Subcutaneous abdominal adipose tissue (tissue), 5 donors: ENCODE results near the gene RDX.
"Not testable (repeated sequence)": the region's sequence is repeated elsewhere in the genome, so short reads cannot be mapped to it uniquely, and the experiment has no call there.

Experiments used
- H3K27ac ChIP-seq: one replicate; pipeline ENCODE4 v1.7.0; 2013; ENCODE audit warnings: low read depth, mild to moderate bottlenecking, inconsistent platforms, low read length, moderate library complexity
- H3K27me3 ChIP-seq, 5 donors: one replicate each; pipeline ENCODE4 v1.7.0; 2013; ENCODE audit warnings: low read length in 5 of 5, inconsistent platforms in 1 of 5; ENCODE audit not compliant: control insufficient read depth in 5 of 5, insufficient read depth in 4 of 5
- H3K36me3 ChIP-seq, 5 donors: one replicate each; pipeline ENCODE4 v1.7.0; 2013; ENCODE audit warnings: low read length in 5 of 5; ENCODE audit not compliant: control insufficient read depth in 5 of 5, insufficient read depth in 5 of 5
- H3K4me1 ChIP-seq, 5 donors: one replicate each; pipeline ENCODE4 v1.7.0; 2013; ENCODE audit warnings: low read length in 5 of 5, mild to moderate bottlenecking in 3 of 5, moderate library complexity in 1 of 5; ENCODE audit not compliant: control insufficient read depth in 5 of 5, insufficient read depth in 5 of 5
- H3K4me3 ChIP-seq, 5 donors: one replicate each; pipeline ENCODE4 v1.7.0; 2013; ENCODE audit warnings: low read length in 5 of 5, low read depth in 1 of 5
- H3K9ac ChIP-seq, 5 donors: one replicate each; pipeline ENCODE4 v1.7.0; 2013; ENCODE audit warnings: low read length in 5 of 5, mild to moderate bottlenecking in 4 of 5, moderate library complexity in 3 of 5
- H3K9me3 ChIP-seq, 5 donors: one replicate each; pipeline ENCODE4 v1.7.0; 2013; ENCODE audit warnings: low read length in 5 of 5; ENCODE audit not compliant: control insufficient read depth in 5 of 5
- donor health status: healthy.
- donor health status: healthy.
- donor health status: healthy.
- donor health status: healthy.
- donor health status: healthy.

RDX gene

DNA sequence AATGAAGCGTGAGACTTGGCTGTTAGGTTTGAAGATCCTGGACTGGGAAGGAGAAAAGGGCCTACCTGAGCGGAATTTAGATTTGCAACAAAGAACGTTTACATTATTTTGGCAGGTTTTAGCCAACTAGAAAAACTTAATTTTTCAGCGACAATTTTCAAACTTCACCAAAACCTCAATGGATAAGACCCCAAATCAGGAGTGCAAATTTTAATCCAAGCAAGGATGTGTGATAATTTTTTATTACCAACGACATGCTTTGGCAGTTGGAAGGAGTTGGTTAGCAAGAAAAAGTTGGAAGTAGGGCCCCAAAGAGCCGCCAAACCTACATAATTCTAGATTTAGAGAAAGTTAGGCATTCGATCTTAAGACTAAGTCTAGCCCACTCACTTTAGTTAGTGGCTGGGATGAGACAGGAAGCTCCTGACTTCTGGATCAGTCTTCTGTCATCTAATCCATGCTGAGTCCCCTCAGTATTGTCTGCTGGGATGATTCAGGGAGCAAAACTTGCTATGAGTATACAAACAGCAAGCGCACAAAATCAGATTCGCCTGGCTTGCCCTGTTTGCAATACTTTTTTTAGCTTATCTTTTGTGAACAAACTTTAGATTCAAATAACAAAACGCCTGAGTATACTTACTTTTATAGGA is 787 bp upstream of the RDX start:
- H3K27ac ChIP-seq: peak overlapping the region; percentile 62
- H3K9me3 ChIP-seq: no peaks in the 10 kb centered on the region
- peaks cover 0 to 39% (median 30%) of the 10 kb centered on the region in 5 donors for H3K4me1 ChIP-seq
- H3K9ac ChIP-seq: peak overlapping the region; percentile 51 to 76 (median 70)
- no peaks in the 10 kb centered on the region for H3K36me3 ChIP-seq
- H3K27me3 ChIP-seq: no peaks in the 10 kb centered on the region
- peak overlapping the region; percentile 44 to 87 (median 82) for H3K4me3 ChIP-seq

DNA sequence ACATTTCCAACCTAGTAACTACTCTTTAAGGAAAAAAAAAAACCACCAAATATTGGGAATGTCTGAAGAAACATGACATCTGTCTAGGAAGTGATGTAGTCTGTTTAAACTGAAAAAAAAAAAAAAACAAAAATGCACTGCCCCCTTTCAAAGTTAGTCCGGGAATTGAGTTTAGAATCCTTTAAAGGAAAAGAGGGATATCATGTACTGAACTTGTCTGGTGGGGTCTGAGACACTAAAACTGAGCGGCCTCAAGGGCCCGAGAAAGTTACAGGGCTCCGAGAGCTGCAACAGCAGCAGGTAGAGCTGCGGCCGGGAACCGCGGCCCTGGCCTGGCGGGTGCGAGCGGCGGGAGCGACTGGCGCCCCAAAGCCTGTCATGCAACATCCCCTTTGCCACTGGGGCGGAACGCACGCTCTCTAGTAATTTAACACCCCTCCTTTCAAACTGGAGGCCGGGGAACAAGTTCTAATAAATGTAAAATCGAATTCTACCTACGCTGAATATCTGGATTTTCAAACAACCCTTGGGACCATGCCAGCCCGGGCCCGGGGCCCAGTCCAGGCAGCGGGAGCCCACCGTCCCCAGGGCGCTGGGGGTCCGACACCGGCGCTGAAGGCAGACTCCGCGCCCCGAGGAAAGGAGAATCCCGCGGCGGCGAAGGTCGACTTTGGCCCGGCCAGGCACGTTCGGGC is 736 bp downstream of the RDX start:
- peaks cover 0 to 3% (median 0%) of the 10 kb centered on the region in 5 donors for H3K36me3 ChIP-seq
- H3K4me3 ChIP-seq: peak overlapping the region; percentile 63 to 87 (median 82)
- H3K9ac ChIP-seq: peak overlapping the region; percentile 87 to 98 (median 97)
- H3K9me3 ChIP-seq: no peaks in the 10 kb centered on the region
- H3K4me1 ChIP-seq: peaks cover 0 to 39% (median 31%) of the 10 kb centered on the region in 5 donors
- no peaks in the 10 kb centered on the region for H3K27me3 ChIP-seq
- H3K27ac ChIP-seq: peak overlapping the region; percentile 97

DNA sequence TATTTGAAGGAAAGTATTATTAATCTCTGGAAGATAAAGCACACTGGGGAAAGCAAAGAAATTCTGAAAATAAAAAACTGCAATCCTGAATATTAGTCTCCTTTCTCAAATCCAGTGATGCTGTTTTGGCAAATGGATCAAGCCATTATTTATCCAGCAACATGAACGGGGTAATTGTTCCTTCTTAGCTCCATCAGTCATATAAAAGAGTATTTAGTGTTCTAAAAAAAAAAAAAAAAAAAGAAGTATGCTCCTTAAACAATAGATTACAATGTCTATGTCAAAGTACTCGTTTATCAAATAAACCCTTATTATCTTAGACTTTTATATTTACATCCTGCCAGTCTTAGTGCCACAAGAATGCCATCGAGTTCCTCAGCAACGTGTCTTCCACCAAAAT is 1.3 kb downstream of the RDX start:
- no peaks in the 10 kb centered on the region for H3K27me3 ChIP-seq
- H3K4me1 ChIP-seq: peaks cover 0 to 39% (median 31%) of the 10 kb centered on the region in 5 donors
- peaks cover 0 to 3% (median 0%) of the 10 kb centered on the region in 5 donors for H3K36me3 ChIP-seq
- H3K4me3 ChIP-seq: peak overlapping the region; percentile 63 to 87 (median 82)
- H3K27ac ChIP-seq: peak overlapping the region; percentile 97
- H3K9ac ChIP-seq: peak overlapping the region; percentile 87 to 98 (median 97)
- H3K9me3 ChIP-seq: no peaks in the 10 kb centered on the region

DNA sequence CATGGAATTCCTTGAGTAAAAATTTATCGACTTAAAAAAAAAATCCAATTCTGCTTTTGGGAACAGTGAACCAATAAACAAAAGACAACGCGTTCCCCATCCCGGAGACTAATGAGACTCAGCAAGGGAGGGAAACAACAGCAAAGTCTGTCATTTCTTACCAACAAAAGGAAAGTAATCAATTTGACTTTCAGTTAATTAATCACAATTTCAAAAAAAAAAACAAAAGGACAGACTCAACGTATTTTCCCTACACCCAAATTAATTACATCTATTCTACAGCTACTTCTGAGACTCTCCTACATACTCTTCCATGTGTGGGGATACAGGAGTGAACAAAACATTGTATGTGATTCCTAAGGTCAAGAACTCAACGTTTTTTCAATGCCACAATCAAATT is 1.9 kb downstream of the RDX start:
- H3K9me3 ChIP-seq: no peaks in the 10 kb centered on the region
- H3K4me1 ChIP-seq: peaks cover 0 to 39% (median 31%) of the 10 kb centered on the region in 5 donors
- H3K36me3 ChIP-seq: peaks cover 0 to 3% (median 0%) of the 10 kb centered on the region in 5 donors
- peak overlapping the region in 3 of 5 donors; percentile 82 to 87 (median 83) for H3K4me3 ChIP-seq
- no peaks in the 10 kb centered on the region for H3K27me3 ChIP-seq
- H3K9ac ChIP-seq: peak overlapping the region in 2 of 5 donors; percentile 94 to 97
- H3K27ac ChIP-seq: peak overlapping the region; percentile 97

DNA sequence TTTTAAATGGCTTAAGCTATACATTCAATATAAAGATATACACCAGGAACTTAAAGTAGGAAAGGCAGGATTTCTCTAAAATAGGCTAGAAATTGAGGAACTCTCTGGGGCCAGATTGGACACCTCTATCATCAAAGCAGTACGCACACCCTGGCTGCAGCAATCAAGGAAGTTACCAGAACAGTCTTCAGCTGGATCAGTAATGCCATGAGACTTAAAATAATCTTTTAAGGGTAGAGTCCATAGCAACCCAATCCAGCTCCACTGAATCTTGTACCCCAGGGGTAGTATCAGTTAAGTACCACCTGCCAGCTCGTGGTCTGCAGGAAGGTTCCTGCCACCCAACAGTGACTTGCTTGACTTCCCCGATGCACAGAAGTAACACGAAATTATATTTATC is 3.0 kb downstream of the RDX start:
- Histone ChIP-seq H3K9me3 (no peaks in the 10 kb centered on the region), H3K4me1 (peaks cover 0 to 39% (median 31%) of the 10 kb centered on the region in 5 donors), H3K36me3 (peaks cover 0 to 3% (median 0%) of the 10 kb centered on the region in 5 donors), H3K9ac (no peak overlapping the region), H3K27me3 (no peaks in the 10 kb centered on the region), H3K4me3 (peak overlapping the region in 2 of 5 donors; percentile 14 to 82), H3K27ac (no peak overlapping the region)

DNA sequence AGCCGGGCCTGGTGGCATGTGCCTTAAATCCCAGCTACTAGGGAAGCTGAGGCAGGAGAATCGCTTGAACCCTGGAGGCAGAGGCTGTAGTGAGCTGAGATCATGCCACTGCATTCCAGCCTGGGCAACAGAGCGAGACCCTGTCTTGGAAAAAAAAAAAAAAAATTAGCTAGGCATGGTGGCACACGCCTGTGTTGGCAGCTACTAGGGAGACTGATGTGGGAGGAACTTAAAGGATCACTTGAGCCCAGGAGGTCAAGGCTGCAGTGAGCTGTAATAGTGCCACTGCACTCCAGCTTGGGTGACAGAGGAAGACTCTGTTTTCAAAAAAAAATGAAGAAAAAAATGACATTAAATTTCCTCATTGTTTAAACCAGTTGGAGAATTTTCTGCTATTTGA is 4.3 kb downstream of the RDX start:
- H3K4me3 ChIP-seq, H3K9me3 ChIP-seq, H3K9ac ChIP-seq, H3K27me3 ChIP-seq, H3K36me3 ChIP-seq, H3K27ac ChIP-seq: not testable (repeated sequence)
- peaks cover 4 to 38% (median 33%) of the 10 kb centered on the region in 5 donors for H3K4me1 ChIP-seq

DNA sequence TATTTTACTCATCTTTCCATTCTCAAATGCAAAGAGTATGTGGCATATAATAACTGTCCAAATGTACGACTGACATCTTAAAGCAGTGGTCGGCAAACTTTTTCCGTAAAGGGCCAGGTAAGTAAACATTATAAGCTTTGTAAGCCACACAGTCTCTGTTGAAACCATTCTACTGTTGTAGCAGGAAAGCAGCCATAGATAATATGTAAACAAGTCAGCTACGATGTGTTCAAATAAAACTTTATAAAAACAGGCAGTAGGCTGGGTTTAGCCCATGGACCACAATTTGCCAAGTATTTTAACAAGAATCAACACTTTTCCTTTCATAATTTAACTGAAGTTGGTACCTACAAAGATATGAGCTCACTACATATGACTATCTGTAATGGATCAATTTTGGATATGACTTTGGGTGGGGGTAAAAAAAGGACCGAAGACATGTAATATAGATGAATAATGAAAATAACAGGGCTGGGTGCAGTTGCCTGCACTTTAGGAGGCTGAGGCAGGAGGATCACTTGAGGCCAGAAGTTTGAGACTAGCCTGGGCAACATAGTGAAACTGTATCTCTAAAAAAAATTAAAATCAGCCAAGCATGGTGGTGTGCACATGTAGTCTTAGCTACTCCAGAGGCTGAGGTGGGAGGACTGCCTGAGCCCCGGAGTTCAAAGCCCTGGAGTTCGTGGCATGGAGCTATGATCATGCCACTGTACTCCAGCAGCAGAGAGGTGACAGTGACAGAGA is 5.7 kb downstream of the RDX start:
- no peaks in the 10 kb centered on the region for H3K27me3 ChIP-seq
- H3K9ac ChIP-seq: no peak overlapping the region
- no peak overlapping the region for H3K4me3 ChIP-seq
- H3K9me3 ChIP-seq: no peaks in the 10 kb centered on the region
- H3K4me1 ChIP-seq: peaks cover 4 to 44% (median 38%) of the 10 kb centered on the region in 5 donors
- H3K36me3 ChIP-seq: peaks cover 0 to 3% (median 0%) of the 10 kb centered on the region in 5 donors
- H3K27ac ChIP-seq: no peak overlapping the region

DNA sequence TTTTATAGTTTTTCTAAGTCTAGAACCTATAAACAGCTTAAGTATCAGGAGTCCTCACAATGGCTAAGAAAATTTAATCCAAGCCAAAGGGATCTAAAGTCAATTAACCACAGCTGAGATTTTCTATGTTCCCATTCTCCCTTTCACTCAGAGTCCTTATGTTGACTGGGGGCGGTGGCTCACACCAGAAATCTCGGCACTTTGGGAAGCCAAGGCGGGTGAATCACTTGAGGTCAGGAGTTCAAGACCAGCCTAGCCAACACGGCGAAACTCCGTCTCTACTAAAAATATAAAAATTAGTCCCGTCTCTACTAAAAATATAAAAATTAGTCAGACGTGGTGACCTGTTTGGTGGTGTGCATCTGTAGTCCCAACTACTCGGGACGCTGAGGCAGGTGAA is 6.9 kb downstream of the RDX start:
- Histone ChIP-seq H3K4me3 (no peak overlapping the region), H3K9ac (no peak overlapping the region), H3K9me3 (no peaks in the 10 kb centered on the region), H3K4me1 (peaks cover 4 to 34% (median 28%) of the 10 kb centered on the region in 5 donors), H3K27ac (no peak overlapping the region), H3K27me3 (no peaks in the 10 kb centered on the region), H3K36me3 (peaks cover 0 to 3% (median 0%) of the 10 kb centered on the region in 5 donors)

DNA sequence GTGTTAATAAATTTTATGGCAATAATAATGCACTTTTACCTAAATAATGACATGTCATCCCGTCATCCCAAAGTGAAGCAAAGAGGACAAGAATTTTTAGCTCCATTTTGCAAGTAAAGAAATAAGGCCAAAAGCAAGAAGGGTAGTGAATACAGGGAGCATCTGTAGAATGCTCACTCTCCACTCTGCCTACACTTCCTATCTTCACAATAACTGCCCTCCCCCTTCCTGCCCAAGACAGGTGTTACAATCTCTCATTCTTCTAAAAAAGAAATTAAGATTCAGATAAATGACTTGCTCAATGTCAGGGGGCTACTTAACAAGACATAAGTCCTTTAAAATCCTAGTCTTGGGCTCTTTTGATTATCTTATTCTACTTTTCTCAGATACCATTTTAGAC is 8.9 kb downstream of the RDX start:
- Histone ChIP-seq H3K4me1 (peaks cover 4 to 19% (median 18%) of the 10 kb centered on the region in 5 donors), H3K4me3 (no peak overlapping the region), H3K27me3 (no peaks in the 10 kb centered on the region), H3K9me3 (no peaks in the 10 kb centered on the region), H3K36me3 (peaks cover 0 to 3% (median 0%) of the 10 kb centered on the region in 5 donors), H3K27ac (no peak overlapping the region), H3K9ac (peak overlapping the region in 1 of 5 donors; percentile 12)
